Panc1 (cell line): ENCODE measurements around the gene LUZP2. TPM values are rescaled to one million over a fixed set of nuclear protein-coding genes. Genes with fewer than 3 reads are reported as not detected.

ENCODE experiments used
- ATAC-seq: fragments of 200-7000 bp; cut with Tn5 transposase; 2 replicates; pipeline ENCODE4 v1.9.1; 2020; ENCODE audit warnings: mild to moderate bottlenecking, moderate library complexity
- BruUV-seq: library from RNA; stranded (reverse); fragments of 400-500 nt; replicated peaks from 2 replicates; lab custom pipeline; 2021; lab: Mats Ljungman, UMichigan
- CTCF ChIA-PET: fragments of 300-600 bp; sonication (Branson Sonifier 250); formaldehyde crosslinking; loops from one replicate; lab custom pipeline; 2022; ENCODE audit warnings: antibody characterized with exemption; lab: Charles Lee
- POLR2A ChIA-PET: fragments of 300-600 bp; sonication (Branson Sonifier 250); formaldehyde crosslinking; loops from one replicate; lab custom pipeline; 2022; ENCODE audit warnings: antibody characterized with exemption; lab: Charles Lee
- DNase-seq: peaks from one replicate; pipeline ENCODE4 v3.0.0-alpha.2; 2010; ENCODE audit warnings: low read depth, low spot score
- H3K27ac ChIP-seq: 2 replicates; pipeline ENCODE4 v1.5.1; 2011; ENCODE audit warnings: mild to moderate bottlenecking, low read length, inconsistent platforms
- H3K27me3 ChIP-seq: fragments of 200-500 bp; sonication (Bioruptor generic); 2 replicates; pipeline ENCODE4 v1.6.0; 2014; ENCODE audit warnings: low read length, inconsistent platforms; ENCODE audit not compliant: control insufficient read depth, insufficient read depth
- H3K36me3 ChIP-seq: fragments of 200-500 bp; sonication (Bioruptor generic); 2 replicates; pipeline ENCODE4 v1.5.1; 2014; ENCODE audit warnings: inconsistent platforms, mild to moderate bottlenecking, low read length, moderate library complexity; ENCODE audit not compliant: control insufficient read depth, insufficient read depth
- H3K4me1 ChIP-seq: 2 replicates; pipeline ENCODE4 v1.5.1; 2011; ENCODE audit warnings: inconsistent platforms, mild to moderate bottlenecking, low read length, moderate library complexity; ENCODE audit not compliant: control insufficient read depth, insufficient read depth
- H3K4me3 ChIP-seq, 2 experiments: 2 replicates each; pipeline ENCODE4 v1.5.1; 2011 to 2012; ENCODE audit warnings: low read depth in 2 of 2, low read length in 2 of 2, mild to moderate bottlenecking in 2 of 2, inconsistent platforms in 1 of 2, moderate library complexity in 1 of 2
- H3K9me3 ChIP-seq: fragments of 200-500 bp; sonication (Bioruptor generic); 2 replicates; pipeline ENCODE4 v1.5.1; 2014; ENCODE audit warnings: low read depth, mild to moderate bottlenecking, inconsistent platforms, low read length, moderate library complexity; ENCODE audit not compliant: control insufficient read depth, insufficient read depth
- CTCF ChIP-seq: fragments of 450-650 bp; IDR thresholded peaks from 2 replicates; pipeline ENCODE4 v1.5.1; 2017; ENCODE audit warnings: mild to moderate bottlenecking
- POLR2AphosphoS5 ChIP-seq: IDR thresholded peaks from 2 replicates; pipeline ENCODE4 v1.6.1; 2012; ENCODE audit warnings: mild to moderate bottlenecking, low read depth, low read length, moderate library complexity
- SIN3A ChIP-seq: IDR thresholded peaks from 2 replicates; pipeline ENCODE4 v1.6.1; 2012; ENCODE audit warnings: low read depth, mild to moderate bottlenecking, low read length, moderate library complexity, borderline replicate concordance; ENCODE audit not compliant: insufficient read depth
- TCF7L2 ChIP-seq: IDR thresholded peaks from 2 replicates; pipeline ENCODE4 v1.6.1; 2011; ENCODE audit warnings: mild to moderate bottlenecking, low read depth, low read length, inconsistent platforms
- in situ Hi-C: cut with HindIII; loops from 2 replicates; pipeline ENCODE4 v1.10.0; 2016; ENCODE audit warnings: low sequenced_read_pairs, low pct_unique_long_range_greater_than_20kb
- intact Hi-C: fragments of 100-400 bp; cut with micrococcal nuclease; formaldehyde crosslinking; loops from one replicate; pipeline ENCODE4 v1.10.0; 2022; ENCODE audit not compliant: unreplicated experiment
- total RNA-seq: library from RNA; stranded (reverse); gene quantifications from one replicate; pipeline ENCODE4 v1.2.1, GENCODE V29; 2021; ENCODE audit not compliant: unreplicated experiment
- TF ChIP-seq, protein P1 (sequence below), 2 experiments: IDR thresholded peaks; 2 replicates each; pipeline ENCODE4 v1.6.1; 2011 to 2012; ENCODE audit warnings: low read depth in 2 of 2, control low read depth in 1 of 2, low read length in 1 of 2, mild to moderate bottlenecking in 1 of 2, moderate library complexity in 1 of 2; ENCODE audit not compliant: insufficient read depth in 1 of 2

Gene LUZP2
- total RNA-seq, 1 experiment from 2014 or later = 0.18 TPM

DNA sequence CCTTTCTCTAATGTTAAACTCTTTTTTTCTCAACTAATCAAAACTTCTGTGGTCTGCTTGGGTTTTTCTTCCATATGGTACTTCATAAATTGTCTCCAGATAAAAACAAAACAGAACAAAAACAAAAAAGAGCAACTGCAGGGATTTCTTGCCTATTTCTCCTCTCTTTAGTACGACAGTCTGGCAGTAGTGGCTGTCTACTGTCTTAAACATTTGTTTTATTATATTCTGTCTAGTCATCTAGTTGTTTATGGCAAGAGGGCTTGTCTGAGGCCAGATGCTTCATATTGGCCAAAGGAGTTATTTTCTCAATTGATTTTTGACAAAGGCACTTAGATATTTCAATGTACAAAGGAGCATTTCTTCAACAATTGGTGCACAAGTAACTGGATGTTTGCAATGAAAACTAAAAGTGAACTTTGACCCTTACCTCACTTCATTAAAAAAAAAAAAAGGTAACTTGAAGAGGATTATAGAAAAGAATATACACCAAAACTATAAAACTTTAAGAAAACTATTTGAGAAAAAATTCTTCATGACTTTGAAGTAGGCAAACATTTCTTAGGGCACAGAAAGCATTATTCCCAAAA, 404.2 kb downstream of the LUZP2 start:
- POLR2A ChIA-PET = no interaction called here
- ATAC-seq (no peak), DNase-seq (no peak)
- H3K27me3 ChIP-seq = no peaks in the 10 kb centered on the region
- H3K4me1 ChIP-seq = no peaks in the 10 kb centered on the region
- in situ Hi-C loops = no loop called here
- CTCF ChIA-PET = no interaction called here
- H3K27ac ChIP-seq = no peak overlapping the region
- no peak overlapping the region for H3K4me3 ChIP-seq
- intact Hi-C loops = no loop called here
- no TSS peak for BruUV-seq
- TF ChIP-seq CTCF = no peak
- TF ChIP-seq TCF7L2 = no peak
- TF ChIP-seq SIN3A = no peak
- TF ChIP-seq POLR2AphosphoS5 = no peak
- TF ChIP-seq, protein P1, sequence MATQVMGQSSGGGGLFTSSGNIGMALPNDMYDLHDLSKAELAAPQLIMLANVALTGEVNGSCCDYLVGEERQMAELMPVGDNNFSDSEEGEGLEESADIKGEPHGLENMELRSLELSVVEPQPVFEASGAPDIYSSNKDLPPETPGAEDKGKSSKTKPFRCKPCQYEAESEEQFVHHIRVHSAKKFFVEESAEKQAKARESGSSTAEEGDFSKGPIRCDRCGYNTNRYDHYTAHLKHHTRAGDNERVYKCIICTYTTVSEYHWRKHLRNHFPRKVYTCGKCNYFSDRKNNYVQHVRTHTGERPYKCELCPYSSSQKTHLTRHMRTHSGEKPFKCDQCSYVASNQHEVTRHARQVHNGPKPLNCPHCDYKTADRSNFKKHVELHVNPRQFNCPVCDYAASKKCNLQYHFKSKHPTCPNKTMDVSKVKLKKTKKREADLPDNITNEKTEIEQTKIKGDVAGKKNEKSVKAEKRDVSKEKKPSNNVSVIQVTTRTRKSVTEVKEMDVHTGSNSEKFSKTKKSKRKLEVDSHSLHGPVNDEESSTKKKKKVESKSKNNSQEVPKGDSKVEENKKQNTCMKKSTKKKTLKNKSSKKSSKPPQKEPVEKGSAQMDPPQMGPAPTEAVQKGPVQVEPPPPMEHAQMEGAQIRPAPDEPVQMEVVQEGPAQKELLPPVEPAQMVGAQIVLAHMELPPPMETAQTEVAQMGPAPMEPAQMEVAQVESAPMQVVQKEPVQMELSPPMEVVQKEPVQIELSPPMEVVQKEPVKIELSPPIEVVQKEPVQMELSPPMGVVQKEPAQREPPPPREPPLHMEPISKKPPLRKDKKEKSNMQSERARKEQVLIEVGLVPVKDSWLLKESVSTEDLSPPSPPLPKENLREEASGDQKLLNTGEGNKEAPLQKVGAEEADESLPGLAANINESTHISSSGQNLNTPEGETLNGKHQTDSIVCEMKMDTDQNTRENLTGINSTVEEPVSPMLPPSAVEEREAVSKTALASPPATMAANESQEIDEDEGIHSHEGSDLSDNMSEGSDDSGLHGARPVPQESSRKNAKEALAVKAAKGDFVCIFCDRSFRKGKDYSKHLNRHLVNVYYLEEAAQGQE (IDR thresholded peaks at IDR 0.05; ENCODE audit: insufficient read depth in 1 of 2, low read depth in 2 of 2, low read length in 1 of 2) = no peak
- no peaks in the 10 kb centered on the region for H3K9me3 ChIP-seq
- no peaks in the 10 kb centered on the region for H3K36me3 ChIP-seq

DNA sequence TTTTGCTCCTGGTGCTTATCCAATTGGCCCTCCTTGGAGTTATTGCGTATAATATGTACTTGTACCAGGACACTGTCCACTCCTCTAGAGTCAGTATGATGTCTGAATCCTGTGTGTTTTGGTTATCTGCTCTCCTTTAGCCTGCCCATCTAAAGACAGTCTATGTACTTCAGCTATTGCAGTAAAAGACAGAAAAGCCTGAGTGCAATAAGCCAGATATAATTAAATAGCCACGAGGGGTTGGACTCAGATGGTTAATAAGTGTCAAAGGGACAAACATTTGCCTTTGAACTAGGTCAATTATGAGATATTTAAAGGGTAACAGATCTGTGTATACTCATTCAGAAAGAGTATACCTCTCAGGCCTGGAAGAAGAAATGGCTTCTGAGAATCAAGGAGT, 406.7 kb downstream of the LUZP2 start:
- Histone ChIP-seq H3K4me1 (no peaks in the 10 kb centered on the region), H3K4me3 (no peak overlapping the region), H3K9me3 (no peaks in the 10 kb centered on the region), H3K27me3 (no peaks in the 10 kb centered on the region), H3K27ac (no peak overlapping the region), H3K36me3 (no peaks in the 10 kb centered on the region)
- intact Hi-C loops (no loop called here), in situ Hi-C loops (no loop called here)
- ChIA-PET CTCF (no interaction called here), POLR2A (no interaction called here)
- DNase-seq = no peak
- no peak for ATAC-seq
- no TSS peak for BruUV-seq
- TF ChIP-seq SIN3A = no peak
- TF ChIP-seq POLR2AphosphoS5 = no peak
- no peak for TF ChIP-seq TCF7L2
- TF ChIP-seq, protein P1 (IDR thresholded peaks at IDR 0.05; ENCODE audit: insufficient read depth in 1 of 2, low read depth in 2 of 2, low read length in 1 of 2) = no peak
- TF ChIP-seq CTCF = no peak
